RWPE2 (cell line): ENCODE measurements around the gene CORO2A.

Source experiments
- ATAC-seq: fragments of 200-7000 bp; cut with Tn5 transposase; 3 replicates; pipeline ENCODE4 v1.9.1; 2021; ENCODE audit warnings: low read depth
- DNase-seq: peaks from one replicate; pipeline ENCODE4 v3.0.0-alpha.2; 2020; ENCODE audit warnings: low spot score
- H3K27ac ChIP-seq: fragments of 450-650 bp; 2 replicates; pipeline ENCODE4 v1.5.1; 2017; ENCODE audit warnings: mild to moderate bottlenecking; ENCODE audit not compliant: poor library complexity, severe bottlenecking
- H3K27me3 ChIP-seq: fragments of 250-450 bp; sonication (Bioruptor Pico); 2 replicates; pipeline ENCODE4 v1.5.1; 2021; ENCODE audit warnings: mild to moderate bottlenecking, moderate library complexity; ENCODE audit not compliant: insufficient read depth, poor library complexity, severe bottlenecking
- H3K36me3 ChIP-seq: fragments of 250-450 bp; sonication (Bioruptor Pico); 2 replicates; pipeline ENCODE4 v1.5.1; 2020; ENCODE audit warnings: low read depth, mild to moderate bottlenecking, moderate library complexity
- H3K4me1 ChIP-seq: fragments of 250-450 bp; sonication (Bioruptor Pico); 2 replicates; pipeline ENCODE4 v1.5.1; 2021; ENCODE audit warnings: mild to moderate bottlenecking, moderate library complexity; ENCODE audit not compliant: insufficient read depth, poor library complexity, severe bottlenecking
- H3K4me3 ChIP-seq: fragments of 250-450 bp; sonication (Bioruptor Pico); 2 replicates; pipeline ENCODE4 v1.5.1; 2021; ENCODE audit warnings: mild to moderate bottlenecking, moderate library complexity; ENCODE audit not compliant: severe bottlenecking
- H3K9me3 ChIP-seq: fragments of 250-450 bp; sonication (Bioruptor Pico); 2 replicates; pipeline ENCODE4 v1.5.1; 2021; ENCODE audit warnings: mild to moderate bottlenecking, moderate library complexity; ENCODE audit not compliant: severe bottlenecking
- CTCF ChIP-seq: fragments of 450-650 bp; IDR thresholded peaks from one replicate; pipeline ENCODE4 v1.5.1; 2017; ENCODE audit warnings: mild to moderate bottlenecking, moderate library complexity; ENCODE audit not compliant: poor library complexity, severe bottlenecking

CORO2A gene

GRCh38 chr9:98203153-98203552, 10.7 kb upstream of the CORO2A start:
- H3K4me1 ChIP-seq: peaks cover 6% of the 10 kb centered on the region
- H3K36me3 ChIP-seq: peaks cover 72% of the 10 kb centered on the region
- DNase-seq: no peak
- H3K27ac ChIP-seq: no peak overlapping the region
- H3K4me3 ChIP-seq: no peak overlapping the region
- TF ChIP-seq CTCF: no peak
- no peaks in the 10 kb centered on the region for H3K27me3 ChIP-seq
- ATAC-seq: no peak
- H3K9me3 ChIP-seq: no peaks in the 10 kb centered on the region

DNA sequence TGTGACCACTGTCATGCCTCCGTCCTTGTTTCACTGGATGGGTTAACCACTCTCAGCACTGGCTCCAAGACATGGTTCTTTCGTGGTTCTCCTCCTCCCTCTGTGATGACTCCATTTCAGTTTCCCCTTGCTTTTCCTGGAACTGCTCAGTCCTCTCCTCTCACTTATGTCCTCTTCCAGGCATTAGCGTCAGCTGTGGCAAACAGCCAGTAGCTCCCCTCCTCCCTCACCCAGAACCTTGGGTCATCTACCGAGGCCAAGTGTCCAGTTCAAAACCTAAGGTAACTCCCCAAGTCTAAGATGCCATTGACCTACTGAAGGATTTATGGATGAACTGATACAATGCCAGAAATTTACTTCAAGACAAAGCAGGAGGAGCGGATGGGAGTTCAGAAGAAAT, 9.8 kb upstream of the CORO2A start:
- H3K4me1 ChIP-seq: peaks cover 4% of the 10 kb centered on the region
- no peak overlapping the region for H3K4me3 ChIP-seq
- DNase-seq (no peak), ATAC-seq (no peak)
- no peaks in the 10 kb centered on the region for H3K27me3 ChIP-seq
- H3K27ac ChIP-seq: no peak overlapping the region
- no peaks in the 10 kb centered on the region for H3K9me3 ChIP-seq
- peaks cover 63% of the 10 kb centered on the region for H3K36me3 ChIP-seq
- no peak for TF ChIP-seq CTCF

- H3K27me3 ChIP-seq: no peaks in the 10 kb centered on the region
- DNase-seq (no peak), ATAC-seq (no peak)
- no peak overlapping the region for H3K4me3 ChIP-seq
- TF ChIP-seq CTCF: no peak
- no peaks in the 10 kb centered on the region for H3K4me1 ChIP-seq
- no peak overlapping the region for H3K27ac ChIP-seq
- H3K9me3 ChIP-seq: no peaks in the 10 kb centered on the region
- H3K36me3 ChIP-seq: peaks cover 58% of the 10 kb centered on the region
Measured at GRCh38 chr9:98201749-98202148, 9.3 kb upstream of the CORO2A start.

DNA sequence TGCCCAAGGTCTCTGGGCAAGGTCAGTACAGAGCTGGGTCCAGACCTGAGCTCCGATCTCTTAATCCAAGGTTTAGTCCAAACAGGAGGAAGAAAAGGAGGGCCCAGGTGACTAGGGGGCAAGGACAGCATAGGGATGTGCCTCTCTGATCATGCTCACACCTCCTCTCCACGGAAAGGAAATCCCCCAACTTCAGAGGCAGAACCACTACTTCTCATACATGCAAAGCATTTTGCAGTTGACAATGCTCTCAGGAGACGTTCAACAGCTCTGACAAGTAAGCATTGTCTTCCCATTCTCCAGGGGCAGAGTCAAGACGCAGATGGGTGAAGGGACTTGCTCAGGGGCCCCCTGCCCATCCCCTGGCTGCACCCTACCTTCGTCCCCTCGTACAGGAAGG, 8.7 kb upstream of the CORO2A start:
- Histone ChIP-seq H3K9me3 (no peaks in the 10 kb centered on the region), H3K36me3 (peaks cover 56% of the 10 kb centered on the region), H3K27ac (no peak overlapping the region), H3K27me3 (no peaks in the 10 kb centered on the region), H3K4me1 (no peaks in the 10 kb centered on the region), H3K4me3 (no peak overlapping the region)
- no peak for DNase-seq
- no peak for ATAC-seq
- no peak for TF ChIP-seq CTCF

DNA sequence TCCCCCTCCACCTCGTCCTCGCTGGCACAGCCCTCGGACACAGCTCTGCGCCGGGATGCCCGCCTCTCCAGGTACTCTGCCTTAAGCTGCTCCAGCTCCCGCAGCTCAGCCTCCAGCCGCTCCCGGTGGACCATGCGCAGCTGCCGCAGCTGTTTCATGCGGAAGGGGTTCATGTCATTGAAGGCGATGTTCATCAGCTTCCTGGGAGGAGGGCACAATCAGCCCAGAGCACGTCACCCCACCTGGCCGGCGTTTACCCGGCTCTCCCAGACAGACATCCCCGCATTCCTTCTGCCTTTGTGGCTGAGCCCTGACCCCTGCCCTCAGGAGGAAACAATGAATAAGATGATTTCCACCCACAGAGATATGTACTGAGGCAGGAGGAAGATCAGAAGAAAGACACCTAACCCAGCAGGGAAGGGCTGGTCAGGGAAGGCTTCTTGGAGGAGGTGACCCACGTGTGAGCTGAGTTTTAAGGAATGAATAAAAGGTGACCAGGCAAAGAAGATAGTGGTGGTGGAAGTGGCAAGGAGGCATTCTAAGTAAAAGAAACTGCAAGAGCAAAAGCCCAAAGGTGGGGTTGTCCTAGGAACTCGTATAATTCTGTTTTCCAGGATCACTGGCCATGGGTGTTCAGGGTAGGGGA, 7.1 kb upstream of the CORO2A start:
- Histone ChIP-seq H3K4me3 (no peak overlapping the region), H3K36me3 (peaks cover 44% of the 10 kb centered on the region), H3K27me3 (no peaks in the 10 kb centered on the region), H3K4me1 (no peaks in the 10 kb centered on the region), H3K9me3 (no peaks in the 10 kb centered on the region), H3K27ac (no peak overlapping the region)
- no peak for DNase-seq
- TF ChIP-seq CTCF: no peak
- no peak for ATAC-seq
